ENCODE data around the gene ABRAXAS1. TPM values are rescaled to one million over a fixed set of nuclear protein-coding genes. Genes with fewer than 3 reads are reported as not detected.

The ABRAXAS1 gene
- total and polyA plus RNA-seq, 10 of the 15 experiments (the other 5 are each of a cell fraction or from before 2014, with no cell fraction given) = 2.2 to 9.7 (median 5.8) TPM

GRCh38 chr4:83455281-83456183, 29.4 kb downstream of the ABRAXAS1 start, which contains the start of the genes HELQ and MRPS18C (continued):
- TF ChIP-seq BCL3 (IDR thresholded peaks at IDR 0.05; ENCODE audit: borderline replicate concordance, insufficient read depth, low read depth, low read length, poor library complexity, severe bottlenecking) = peak; percentile 51
- peak; percentile 98 for TF ChIP-seq USF1 (IDR thresholded peaks at IDR 0.05; ENCODE audit: borderline replicate concordance, extremely low read length, insufficient read depth, low read depth, low read length)
- peak; percentile 98; the same call in 1 of the 2 replicates for TF ChIP-seq WRNIP1 (IDR thresholded peaks at IDR 0.05; ENCODE audit: borderline replicate concordance, low read depth, low read length)
- peak; percentile 77 for TF ChIP-seq NR2C1 (IDR thresholded peaks at IDR 0.05)
- TF ChIP-seq CREM (IDR thresholded peaks at IDR 0.05; ENCODE audit: low read depth) = peak; percentile 85
- no peak for TF ChIP-seq SUPT20H (IDR thresholded peaks at IDR 0.05; ENCODE audit: borderline replicate concordance, control insufficient read depth, low read depth, low read length)
- 0 out of 2 replicates have a peak, but pooled peaks have one; percentile 29 for TF ChIP-seq BACH1 (IDR thresholded peaks at IDR 0.05; ENCODE audit: borderline replicate concordance)
- peak; percentile 98 for TF ChIP-seq YY1 (IDR thresholded peaks at IDR 0.05; ENCODE audit: low read depth, low read length)
- TF ChIP-seq ETV6 (conservative IDR thresholded peaks at IDR 0.05 in 1 of 2, IDR thresholded peaks at IDR 0.05 in 1 of 2; ENCODE audit: borderline replicate concordance in 1 of 2, low read depth in 1 of 2) = peak in 1 of 2 experiments; percentile 86; a peak in 2 of 4 replicates
- peak; percentile 79; the same call in 1 of the 2 replicates for TF ChIP-seq MEF2A (IDR thresholded peaks at IDR 0.05; ENCODE audit: insufficient read depth, low read depth, low read length)
- TF ChIP-seq EGR1 (IDR thresholded peaks at IDR 0.05; ENCODE audit: borderline replicate concordance in 1 of 2, low read depth in 2 of 2, low read length in 2 of 2) = peak; percentile 76 to 79
- TF ChIP-seq SIX5 (IDR thresholded peaks at IDR 0.05; ENCODE audit: low read depth, low read length, severe bottlenecking) = peak; percentile 79
- TF ChIP-seq RFX5 (IDR thresholded peaks at IDR 0.05; ENCODE audit: low read depth, low read length) = peak; percentile 53; the same call in 1 of the 2 replicates
- TF ChIP-seq RUNX3 (IDR thresholded peaks at IDR 0.05; ENCODE audit: low read length) = peak; percentile 96
- peak; percentile 96 for TF ChIP-seq STAT1 (conservative IDR thresholded peaks at IDR 0.05)
- TF ChIP-seq PAX8 (IDR thresholded peaks at IDR 0.05) = no peak; the same call in 1 of the 2 replicates
- peak; percentile 40; the same call in 1 of the 2 replicates for TF ChIP-seq TCF7 (IDR thresholded peaks at IDR 0.05; ENCODE audit: borderline replicate concordance)
- TF ChIP-seq NFXL1 (IDR thresholded peaks at IDR 0.05; ENCODE audit: borderline replicate concordance) = no peak
- peak; percentile 84 for TF ChIP-seq ELK1 (IDR thresholded peaks at IDR 0.05; ENCODE audit: low read depth, low read length)
- TF ChIP-seq BCL11A (IDR thresholded peaks at IDR 0.05; ENCODE audit: low read depth, low read length) = 0 out of 2 replicates have a peak, but pooled peaks have one; percentile 47
- TF ChIP-seq DPF2 (IDR thresholded peaks at IDR 0.05) = no peak; the same call in 1 of the 2 replicates
- TF ChIP-seq SUZ12 (IDR thresholded peaks at IDR 0.05; ENCODE audit: unreplicated experiment) = no peak
- TF ChIP-seq EED (IDR thresholded peaks at IDR 0.05; ENCODE audit: low read depth) = peak; percentile 64
- peak; percentile 84 for TF ChIP-seq ATF7 (IDR thresholded peaks at IDR 0.05; ENCODE audit: low read depth)
- no peak for TF ChIP-seq ZNF384 (IDR thresholded peaks at IDR 0.05; ENCODE audit: borderline replicate concordance, low read depth, low read length)
- peak; percentile 84; the same call in 1 of the 2 replicates for TF ChIP-seq TARDBP (IDR thresholded peaks at IDR 0.05; ENCODE audit: borderline replicate concordance)
